Measurements from ENCODE around the gene DOCK4. TPM values are rescaled to one million over a fixed set of nuclear protein-coding genes. Genes with fewer than 3 reads are reported as not detected.

The DOCK4 gene
- total RNA-seq, 1 donor from 2014 or later, result 10.6 TPM

DNA sequence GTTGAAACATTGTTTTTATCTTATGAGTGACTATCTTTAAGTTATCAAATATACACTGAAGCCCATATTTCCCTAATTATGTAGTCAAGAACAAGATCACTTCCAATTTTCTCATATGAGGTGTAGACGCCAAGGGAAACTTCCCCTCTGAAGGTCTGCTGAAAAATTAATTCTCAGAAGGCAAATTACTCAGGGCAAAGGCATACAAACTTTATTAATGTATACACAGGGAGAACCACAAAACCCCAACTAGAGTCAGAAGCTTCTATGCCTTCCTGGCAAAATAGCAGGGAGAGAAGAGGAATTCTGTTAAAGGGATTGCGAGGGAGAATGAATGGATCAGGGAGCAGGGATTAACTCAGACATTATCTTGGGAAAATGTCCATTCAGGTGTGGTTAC lies 83.4 kb downstream of the DOCK4 start:
- no peak for DNase-seq (ENCODE audit: low read depth)
- no peak overlapping the region for H3K4me3 ChIP-seq (ENCODE audit: low read depth, low read length)
- TF ChIP-seq, protein P1, sequence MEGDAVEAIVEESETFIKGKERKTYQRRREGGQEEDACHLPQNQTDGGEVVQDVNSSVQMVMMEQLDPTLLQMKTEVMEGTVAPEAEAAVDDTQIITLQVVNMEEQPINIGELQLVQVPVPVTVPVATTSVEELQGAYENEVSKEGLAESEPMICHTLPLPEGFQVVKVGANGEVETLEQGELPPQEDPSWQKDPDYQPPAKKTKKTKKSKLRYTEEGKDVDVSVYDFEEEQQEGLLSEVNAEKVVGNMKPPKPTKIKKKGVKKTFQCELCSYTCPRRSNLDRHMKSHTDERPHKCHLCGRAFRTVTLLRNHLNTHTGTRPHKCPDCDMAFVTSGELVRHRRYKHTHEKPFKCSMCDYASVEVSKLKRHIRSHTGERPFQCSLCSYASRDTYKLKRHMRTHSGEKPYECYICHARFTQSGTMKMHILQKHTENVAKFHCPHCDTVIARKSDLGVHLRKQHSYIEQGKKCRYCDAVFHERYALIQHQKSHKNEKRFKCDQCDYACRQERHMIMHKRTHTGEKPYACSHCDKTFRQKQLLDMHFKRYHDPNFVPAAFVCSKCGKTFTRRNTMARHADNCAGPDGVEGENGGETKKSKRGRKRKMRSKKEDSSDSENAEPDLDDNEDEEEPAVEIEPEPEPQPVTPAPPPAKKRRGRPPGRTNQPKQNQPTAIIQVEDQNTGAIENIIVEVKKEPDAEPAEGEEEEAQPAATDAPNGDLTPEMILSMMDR (conservative IDR thresholded peaks at IDR 0.05; ENCODE audit: low read depth, low read length), result no peak

GRCh38 chr7:112122144-112122543 lies 84.1 kb downstream of the DOCK4 start:
- no peak overlapping the region for H3K4me3 ChIP-seq (ENCODE audit: low read depth, low read length)
- no peak for DNase-seq (ENCODE audit: low read depth)
- TF ChIP-seq, protein P1 (conservative IDR thresholded peaks at IDR 0.05; ENCODE audit: low read depth, low read length), result no peak

DNA sequence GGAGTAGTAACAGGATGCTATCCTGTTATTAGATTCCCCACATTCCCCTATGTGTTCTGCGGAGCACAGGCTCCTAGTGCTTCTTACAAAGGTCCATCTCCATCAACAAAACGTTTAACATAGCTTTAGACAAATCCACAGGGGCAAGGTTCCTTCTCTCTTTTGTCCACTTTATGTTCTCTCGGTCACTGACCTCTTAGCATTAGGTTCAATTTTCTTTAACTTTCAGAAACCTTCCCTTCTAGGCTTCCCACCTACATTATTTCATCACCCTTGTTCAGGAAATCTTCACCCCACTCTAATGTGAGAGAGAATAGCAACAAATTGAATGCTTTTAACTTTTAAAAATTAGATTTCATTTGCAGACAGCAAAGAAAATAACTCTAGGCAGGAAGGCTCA lies 84.9 kb downstream of the DOCK4 start:
- no peak overlapping the region for H3K4me3 ChIP-seq (ENCODE audit: low read depth, low read length)
- DNase-seq (ENCODE audit: low read depth), result no peak
- TF ChIP-seq, protein P1 (conservative IDR thresholded peaks at IDR 0.05; ENCODE audit: low read depth, low read length), result no peak

GRCh38 chr7:112120696-112121217 lies 85.4 kb downstream of the DOCK4 start:
- no peak overlapping the region for H3K4me3 ChIP-seq (ENCODE audit: low read depth, low read length)
- TF ChIP-seq, protein P1 (conservative IDR thresholded peaks at IDR 0.05; ENCODE audit: low read depth, low read length), result no peak
- DNase-seq (ENCODE audit: low read depth), result no peak

DNA sequence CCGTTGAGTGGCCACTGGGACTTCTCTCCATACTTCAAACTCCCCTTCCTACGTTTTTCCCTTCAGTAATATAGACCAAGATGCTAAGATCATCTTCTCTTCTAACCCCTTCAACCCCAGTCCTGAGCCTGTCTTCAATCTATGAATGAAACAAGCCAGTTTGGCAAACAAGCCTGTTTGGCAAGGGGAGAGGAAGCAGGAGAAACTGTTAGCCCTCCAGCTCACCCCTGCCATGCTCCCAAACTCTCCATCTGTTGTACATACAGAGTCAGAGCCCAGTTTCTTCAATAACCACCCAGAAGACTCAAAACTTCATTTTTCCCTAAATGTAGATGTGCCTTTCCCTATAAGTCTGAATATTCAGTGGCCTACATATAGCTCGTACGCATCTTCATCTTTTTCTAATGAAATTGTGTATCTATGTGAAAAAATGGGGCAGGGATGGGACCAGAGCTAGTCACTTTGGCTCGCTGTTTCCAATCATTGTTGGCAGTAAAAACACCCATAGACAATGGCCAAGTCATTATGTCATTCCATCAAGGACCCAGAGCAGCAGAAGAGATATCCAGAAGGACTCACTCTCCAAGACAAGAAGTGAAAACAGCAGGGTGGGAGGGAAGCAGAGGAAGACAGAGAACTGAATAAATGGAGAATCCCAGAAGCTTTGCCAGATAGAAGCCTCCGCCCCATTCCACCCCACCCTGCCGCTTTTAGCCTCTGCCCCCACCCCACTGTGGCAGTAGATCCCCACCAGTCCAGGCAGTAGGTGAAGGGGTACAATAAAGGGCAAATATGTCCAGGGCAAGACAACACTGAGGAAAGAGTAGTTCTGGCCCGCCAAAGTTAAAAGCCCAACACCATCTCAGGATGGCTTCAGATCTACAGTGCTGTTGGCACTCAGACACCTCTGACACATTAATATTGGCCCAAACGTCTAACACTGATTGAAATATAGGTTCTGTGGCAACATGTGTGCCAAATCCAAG lies 87.3 kb downstream of the DOCK4 start:
- DNase-seq (ENCODE audit: low read depth), result no peak
- TF ChIP-seq, protein P1 (conservative IDR thresholded peaks at IDR 0.05; ENCODE audit: low read depth, low read length), result no peak
- no peak overlapping the region for H3K4me3 ChIP-seq (ENCODE audit: low read depth, low read length)

GRCh38 chr7:112116894-112117293 lies 89.3 kb downstream of the DOCK4 start:
- DNase-seq (ENCODE audit: low read depth), result no peak
- H3K4me3 ChIP-seq (ENCODE audit: low read depth, low read length), result no peak overlapping the region
- TF ChIP-seq, protein P1 (conservative IDR thresholded peaks at IDR 0.05; ENCODE audit: low read depth, low read length), result no peak
